ENCODE measurements around the gene KANTR. TPM values are rescaled to one million over a fixed set of nuclear protein-coding genes. Genes with fewer than 3 reads are reported as not detected.

Gene KANTR
- total RNA-seq, 1 experiment from 2014 or later: 7.7 TPM

- no peaks in the 10 kb centered on the region for H4K20me1 ChIP-seq (ENCODE audit: control insufficient read depth, insufficient read depth, insufficient read length)
- no peak overlapping the region for H4K5ac ChIP-seq (ENCODE audit: insufficient read length, low read depth, low read length)
- no peak overlapping the region for H3T11ph ChIP-seq (ENCODE audit: low read length)
- no peak overlapping the region for H2BK120ac ChIP-seq (ENCODE audit: low read depth, low read length, poor library complexity, severe bottlenecking)
- H3K18ac ChIP-seq (ENCODE audit: insufficient read length, low read depth, low read length): no peak overlapping the region
- no peak overlapping the region for H2BK12ac ChIP-seq (ENCODE audit: insufficient read length, low read depth, low read length)
- no peak overlapping the region for H3K23ac ChIP-seq (ENCODE audit: insufficient read length, low read depth, low read length)
- Mint-ChIP-seq H3K27me3 (ENCODE audit: low read depth) (peaks cover 4% of the 10 kb centered on the region; the same call in 1 of the 2 replicates), H3K36me3 (ENCODE audit: insufficient read depth in 1 of 3, low read depth in 3 of 3) (peaks cover 36 to 49% (median 41%) of the 10 kb centered on the region in 3 experiments), H3K4me1 (peaks cover 6 to 24% of the 10 kb centered on the region in 2 experiments), H3K9me3 (peaks cover 74 to 82% of the 10 kb centered on the region in 2 experiments), H3K4me3 (no peak overlapping the region; a peak in 1 of 5 replicates), H3K27ac (no peak overlapping the region)
- H3K4me2 ChIP-seq (ENCODE audit: insufficient read depth, insufficient read length, low read length): no peak overlapping the region
- WGBS (ENCODE audit: extremely low coverage, insufficient read length, low lambda C conversion rate): no CpG with 5 or more reads among the region's 17 CpGs
- no peak overlapping the region for H2BK15ac ChIP-seq (ENCODE audit: low read depth, low read length)
- no peaks in the 10 kb centered on the region for H3K4me1 ChIP-seq (ENCODE audit: insufficient read depth, low read length)
- H3K56ac ChIP-seq (ENCODE audit: insufficient read length, low read depth, low read length): no peak overlapping the region
- no peaks in the 10 kb centered on the region for H3K79me1 ChIP-seq (ENCODE audit: insufficient read depth, low read depth, low read length, poor library complexity, severe bottlenecking)
- H4K91ac ChIP-seq (ENCODE audit: insufficient read length, low read depth, low read length): no peak overlapping the region
- DNase-seq: no peak
- peaks cover 8% of the 10 kb centered on the region for H3K23me2 ChIP-seq (ENCODE audit: insufficient read length, low read depth, low read length, poor library complexity, severe bottlenecking)
- H3K27ac ChIP-seq (ENCODE audit: insufficient read length, low read depth, low read length): no peak overlapping the region
- no peak overlapping the region for H4K8ac ChIP-seq (replicated peaks; ENCODE audit: insufficient read length, low read depth, low read length)
- TF ChIP-seq CTCF (conservative IDR thresholded peaks at IDR 0.05): no peak
- H2BK20ac ChIP-seq (ENCODE audit: low read depth, low read length, poor library complexity, severe bottlenecking): no peak overlapping the region
- H3K14ac ChIP-seq (ENCODE audit: insufficient read depth, low read length): no peak overlapping the region
- H3K27me3 ChIP-seq (ENCODE audit: insufficient read depth, low read length): 0 out of 2 replicates have a peak, but pooled peaks cover under 1% of the 10 kb centered on the region
- no peak overlapping the region for H3K9ac ChIP-seq (ENCODE audit: extremely low read depth, insufficient read length, low read length)
- H3K79me2 ChIP-seq (ENCODE audit: insufficient read depth, low read length): no peaks in the 10 kb centered on the region
- no peak overlapping the region for H2AK5ac ChIP-seq (ENCODE audit: insufficient read length, low read length)
- no peak overlapping the region for H3K4ac ChIP-seq (ENCODE audit: low read depth, low read length)
- no peak overlapping the region for H2BK5ac ChIP-seq (ENCODE audit: insufficient read length, low read length)
- no peak overlapping the region for H2AFZ ChIP-seq (ENCODE audit: low read length)
- peaks cover 35% of the 10 kb centered on the region for H3K9me3 ChIP-seq (ENCODE audit: control insufficient read depth, low read depth, low read length)
Observed at GRCh38 chrX:53085661-53086229, 8.2 kb upstream of the KANTR start.

Measured in H9 (cell line).